Measurements from ENCODE around the gene CACNA1C. TPM values are rescaled to one million over a fixed set of nuclear protein-coding genes. Genes with fewer than 3 reads are reported as not detected.

Gene CACNA1C
- 11.7 and 13.5 TPM in 2 replicates for total RNA-seq
- long read RNA-seq, partial matches to known transcripts: 1 of 7 reads
- long read RNA-seq, other reads (novel, unspliced or antisense): 6 of 7 reads

DNA sequence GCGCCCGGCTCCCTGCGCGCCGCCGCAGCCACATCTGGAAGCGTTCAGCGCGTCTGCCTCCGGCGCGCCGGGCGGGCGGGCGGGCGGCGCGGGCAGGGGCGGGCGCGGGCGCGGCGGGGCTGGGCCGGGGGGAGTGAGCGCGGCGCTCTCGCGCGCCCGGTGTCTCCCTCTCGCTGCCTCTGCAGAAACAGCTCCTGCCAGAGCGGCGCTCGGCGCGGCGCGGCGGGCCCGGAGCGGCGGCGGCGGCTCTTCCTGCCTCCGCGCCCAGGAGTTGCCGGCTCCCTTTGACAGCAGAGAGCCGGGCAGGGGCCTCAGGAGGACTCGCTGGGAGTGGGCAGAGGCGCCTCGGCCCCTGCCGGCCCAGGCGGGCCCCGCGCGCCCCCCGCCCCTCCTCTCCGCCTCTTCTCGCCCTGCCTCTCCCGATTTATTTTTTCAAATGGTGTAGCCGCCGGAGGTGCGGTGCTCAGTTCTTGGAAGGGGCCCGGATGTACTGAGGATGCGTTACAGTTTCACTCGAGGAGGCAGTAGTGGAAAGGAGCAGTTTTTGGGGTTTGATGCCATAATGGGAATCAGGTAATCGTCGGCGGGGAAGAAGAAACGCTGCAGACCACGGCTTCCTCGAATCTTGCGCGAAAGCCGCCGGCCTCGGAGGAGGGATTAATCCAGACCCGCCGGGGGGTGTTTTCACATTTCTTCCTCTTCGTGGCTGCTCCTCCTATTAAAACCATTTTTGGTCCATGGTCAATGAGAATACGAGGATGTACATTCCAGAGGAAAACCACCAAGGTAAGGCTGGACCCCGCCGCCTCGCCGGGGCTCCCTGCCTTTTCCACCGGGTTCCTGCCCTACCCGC lies at the start of gene CACNA1C:
TSS of gene CACNA1C (plus strand) at position 162 of the 853 bp plus-strand sequence. CDS start at position 738, 576 bp downstream.
- DNase-seq (ENCODE audit: low spot score, unreplicated experiment): peak; percentile 60
- Mint-ChIP-seq H3K27ac (peak within 1 kb of the TSS; percentile 79), H3K36me3 (ENCODE audit: insufficient read depth) (no peaks in the 10 kb centered on the region), H3K27me3 (peaks cover 85% of the 10 kb centered on the region), H3K4me3 (ENCODE audit: low read depth) (peak within 1 kb of the TSS; percentile 79), H3K9me3 (ENCODE audit: low read depth) (no peaks in the 10 kb centered on the region), H3K4me1 (ENCODE audit: low read depth) (peaks cover 21% of the 10 kb centered on the region)
- TF ChIP-seq, protein P1, sequence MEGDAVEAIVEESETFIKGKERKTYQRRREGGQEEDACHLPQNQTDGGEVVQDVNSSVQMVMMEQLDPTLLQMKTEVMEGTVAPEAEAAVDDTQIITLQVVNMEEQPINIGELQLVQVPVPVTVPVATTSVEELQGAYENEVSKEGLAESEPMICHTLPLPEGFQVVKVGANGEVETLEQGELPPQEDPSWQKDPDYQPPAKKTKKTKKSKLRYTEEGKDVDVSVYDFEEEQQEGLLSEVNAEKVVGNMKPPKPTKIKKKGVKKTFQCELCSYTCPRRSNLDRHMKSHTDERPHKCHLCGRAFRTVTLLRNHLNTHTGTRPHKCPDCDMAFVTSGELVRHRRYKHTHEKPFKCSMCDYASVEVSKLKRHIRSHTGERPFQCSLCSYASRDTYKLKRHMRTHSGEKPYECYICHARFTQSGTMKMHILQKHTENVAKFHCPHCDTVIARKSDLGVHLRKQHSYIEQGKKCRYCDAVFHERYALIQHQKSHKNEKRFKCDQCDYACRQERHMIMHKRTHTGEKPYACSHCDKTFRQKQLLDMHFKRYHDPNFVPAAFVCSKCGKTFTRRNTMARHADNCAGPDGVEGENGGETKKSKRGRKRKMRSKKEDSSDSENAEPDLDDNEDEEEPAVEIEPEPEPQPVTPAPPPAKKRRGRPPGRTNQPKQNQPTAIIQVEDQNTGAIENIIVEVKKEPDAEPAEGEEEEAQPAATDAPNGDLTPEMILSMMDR (IDR thresholded peaks at IDR 0.05; ENCODE audit: unreplicated experiment): peak; percentile 50

DNA sequence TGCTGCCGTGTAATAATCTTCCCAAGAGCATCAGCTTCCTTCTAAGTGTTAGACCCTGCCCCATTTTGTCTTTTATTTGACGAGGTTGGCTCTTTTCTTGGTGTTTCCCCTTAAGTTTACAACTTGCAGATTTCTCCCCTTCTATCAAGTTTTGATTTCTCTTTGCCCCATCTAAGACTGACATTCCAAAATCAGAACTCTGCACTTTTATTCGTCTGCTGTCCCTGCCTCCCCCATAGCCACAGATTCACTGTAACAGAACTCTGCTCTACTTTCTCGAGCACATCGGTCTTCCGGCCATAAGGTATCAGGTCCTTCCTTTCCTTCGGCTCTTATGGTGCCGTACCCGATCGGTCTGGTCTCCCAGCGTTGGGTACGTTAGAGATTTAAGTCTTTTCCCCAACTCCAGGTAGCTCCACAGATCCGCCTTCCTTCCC lies 49.1 kb upstream of the CACNA1C start:
- Mint-ChIP-seq H3K27ac (peak overlapping the region; percentile 98), H3K4me3 (ENCODE audit: low read depth) (peak overlapping the region; percentile 97), H3K9me3 (ENCODE audit: low read depth) (no peaks in the 10 kb centered on the region), H3K4me1 (ENCODE audit: low read depth) (peaks cover 9% of the 10 kb centered on the region), H3K36me3 (ENCODE audit: insufficient read depth) (no peaks in the 10 kb centered on the region), H3K27me3 (no peaks in the 10 kb centered on the region)
- TF ChIP-seq, protein P1 (IDR thresholded peaks at IDR 0.05; ENCODE audit: unreplicated experiment): no peak
- no peak for DNase-seq (ENCODE audit: low spot score, unreplicated experiment)

DNA sequence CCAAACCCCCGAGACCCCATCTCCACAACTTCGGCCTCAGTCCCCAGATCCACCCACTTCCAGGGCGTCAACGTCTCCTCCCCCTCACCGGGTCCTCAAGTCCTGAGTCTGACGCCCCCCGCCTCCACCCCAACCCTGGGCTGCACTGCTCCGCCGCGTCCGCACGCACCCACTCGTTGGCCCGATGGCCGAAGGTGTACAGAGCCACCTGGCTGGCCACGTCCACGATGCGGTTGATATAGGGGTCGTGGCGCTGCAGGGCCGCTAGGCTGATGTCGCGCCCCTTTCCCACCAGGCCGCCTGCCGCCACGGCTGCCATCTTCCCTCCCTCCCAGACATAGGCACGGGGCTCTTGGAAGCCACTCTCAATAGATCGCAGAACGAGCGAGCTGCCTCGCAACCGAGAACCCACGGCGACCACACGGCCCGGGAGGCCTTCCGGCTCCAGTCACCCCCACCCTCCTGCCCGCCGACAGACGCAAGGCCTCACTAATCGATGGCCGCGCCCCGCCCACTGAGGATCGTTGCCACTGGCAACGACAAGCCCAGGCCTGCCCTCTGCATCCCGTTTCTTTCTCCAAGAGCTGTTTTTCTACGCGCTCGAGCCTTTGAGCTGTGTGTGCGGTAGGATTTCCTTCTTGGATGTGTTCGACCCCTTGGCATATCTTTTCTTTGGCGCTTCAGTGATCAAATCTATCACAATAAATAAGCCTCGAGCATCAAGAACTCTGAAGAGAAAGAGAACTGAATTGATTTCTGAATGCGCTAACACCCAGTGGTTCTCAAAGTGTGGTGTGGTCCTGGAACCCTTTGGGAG lies 48.5 kb upstream of the CACNA1C start, which contains the start of gene DCP1B:
TSS of gene DCP1B (minus strand) at position 345 of the 817 bp plus-strand sequence. CDS start at position 319, 26 bp downstream.
- Mint-ChIP-seq H3K36me3 (ENCODE audit: insufficient read depth) (no peaks in the 10 kb centered on the region), H3K4me3 (ENCODE audit: low read depth) (peak within 1 kb of the TSS; percentile 97), H3K9me3 (ENCODE audit: low read depth) (no peaks in the 10 kb centered on the region), H3K4me1 (ENCODE audit: low read depth) (peaks cover 10% of the 10 kb centered on the region), H3K27ac (peak within 1 kb of the TSS; percentile 98), H3K27me3 (no peaks in the 10 kb centered on the region)
- TF ChIP-seq, protein P1 (IDR thresholded peaks at IDR 0.05; ENCODE audit: unreplicated experiment): peak; percentile 46
- DNase-seq (ENCODE audit: low spot score, unreplicated experiment): peak; percentile 100

DNA sequence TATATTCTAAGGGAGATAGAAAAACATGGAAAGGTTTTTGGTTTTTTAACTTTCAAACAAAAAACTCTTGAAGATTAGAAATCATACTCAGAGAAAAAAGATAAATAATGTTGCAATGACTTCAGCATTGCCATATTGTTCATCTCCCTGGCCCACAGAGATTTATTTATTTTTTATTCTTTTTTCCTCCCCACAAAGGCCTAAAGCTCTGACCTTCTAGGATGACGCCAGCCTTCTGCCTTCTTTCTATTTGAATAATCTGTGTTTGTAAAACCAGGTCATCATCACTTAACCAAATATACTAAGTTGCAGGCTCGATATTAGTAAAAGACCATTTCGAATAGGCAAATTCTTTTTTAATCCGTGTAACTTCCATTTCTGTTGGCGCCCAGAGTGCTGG lies 44.1 kb upstream of the CACNA1C start:
- no peak for DNase-seq (ENCODE audit: low spot score, unreplicated experiment)
- Mint-ChIP-seq H3K4me3 (ENCODE audit: low read depth) (no peak overlapping the region), H3K9me3 (ENCODE audit: low read depth) (no peaks in the 10 kb centered on the region), H3K4me1 (ENCODE audit: low read depth) (peaks cover 20% of the 10 kb centered on the region), H3K36me3 (ENCODE audit: insufficient read depth) (no peaks in the 10 kb centered on the region), H3K27me3 (no peaks in the 10 kb centered on the region), H3K27ac (no peak overlapping the region)
- TF ChIP-seq, protein P1 (IDR thresholded peaks at IDR 0.05; ENCODE audit: unreplicated experiment): no peak

DNA sequence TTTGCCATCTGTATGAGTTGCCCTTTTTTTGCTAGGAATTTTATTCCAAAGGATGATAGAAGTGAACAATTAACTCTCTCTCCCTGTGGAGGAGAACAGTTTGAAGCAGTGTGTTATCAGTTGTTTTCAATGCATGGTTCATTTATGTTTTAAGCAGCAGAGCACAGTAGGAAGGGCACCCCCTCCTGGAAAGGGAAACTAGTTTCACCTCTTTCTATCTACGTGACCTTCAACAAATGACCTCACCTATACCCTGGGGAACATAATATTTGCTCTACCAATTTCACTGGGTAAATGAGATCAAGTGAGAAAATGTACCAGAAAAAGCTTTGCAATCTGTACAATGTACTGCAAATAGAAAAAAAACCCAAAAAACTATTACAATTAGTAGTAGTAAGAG lies 43.2 kb upstream of the CACNA1C start:
- Mint-ChIP-seq H3K36me3 (ENCODE audit: insufficient read depth) (no peaks in the 10 kb centered on the region), H3K27ac (no peak overlapping the region), H3K4me1 (ENCODE audit: low read depth) (peaks cover 24% of the 10 kb centered on the region), H3K27me3 (no peaks in the 10 kb centered on the region), H3K9me3 (ENCODE audit: low read depth) (no peaks in the 10 kb centered on the region), H3K4me3 (ENCODE audit: low read depth) (no peak overlapping the region)
- DNase-seq (ENCODE audit: low spot score, unreplicated experiment): no peak
- TF ChIP-seq, protein P1 (IDR thresholded peaks at IDR 0.05; ENCODE audit: unreplicated experiment): peak; percentile 43

All from progenitor cell of endocrine pancreas (in vitro differentiated cells).